RWPE2 (cell line): ENCODE measurements around the gene DDX18.

Source experiments
- ATAC-seq: fragments of 200-7000 bp; cut with Tn5 transposase; 3 replicates; pipeline ENCODE4 v1.9.1; 2021; ENCODE audit warnings: low read depth
- DNase-seq: peaks from one replicate; pipeline ENCODE4 v3.0.0-alpha.2; 2020; ENCODE audit warnings: low spot score
- H3K27ac ChIP-seq: fragments of 450-650 bp; 2 replicates; pipeline ENCODE4 v1.5.1; 2017; ENCODE audit warnings: mild to moderate bottlenecking; ENCODE audit not compliant: poor library complexity, severe bottlenecking
- H3K27me3 ChIP-seq: fragments of 250-450 bp; sonication (Bioruptor Pico); 2 replicates; pipeline ENCODE4 v1.5.1; 2021; ENCODE audit warnings: mild to moderate bottlenecking, moderate library complexity; ENCODE audit not compliant: insufficient read depth, poor library complexity, severe bottlenecking
- H3K36me3 ChIP-seq: fragments of 250-450 bp; sonication (Bioruptor Pico); 2 replicates; pipeline ENCODE4 v1.5.1; 2020; ENCODE audit warnings: low read depth, mild to moderate bottlenecking, moderate library complexity
- H3K4me1 ChIP-seq: fragments of 250-450 bp; sonication (Bioruptor Pico); 2 replicates; pipeline ENCODE4 v1.5.1; 2021; ENCODE audit warnings: mild to moderate bottlenecking, moderate library complexity; ENCODE audit not compliant: insufficient read depth, poor library complexity, severe bottlenecking
- H3K4me3 ChIP-seq: fragments of 250-450 bp; sonication (Bioruptor Pico); 2 replicates; pipeline ENCODE4 v1.5.1; 2021; ENCODE audit warnings: mild to moderate bottlenecking, moderate library complexity; ENCODE audit not compliant: severe bottlenecking
- H3K9me3 ChIP-seq: fragments of 250-450 bp; sonication (Bioruptor Pico); 2 replicates; pipeline ENCODE4 v1.5.1; 2021; ENCODE audit warnings: mild to moderate bottlenecking, moderate library complexity; ENCODE audit not compliant: severe bottlenecking
- TF ChIP-seq, protein P1 (sequence below): fragments of 450-650 bp; IDR thresholded peaks from one replicate; pipeline ENCODE4 v1.5.1; 2017; ENCODE audit warnings: mild to moderate bottlenecking, moderate library complexity; ENCODE audit not compliant: poor library complexity, severe bottlenecking

Gene DDX18

DNA sequence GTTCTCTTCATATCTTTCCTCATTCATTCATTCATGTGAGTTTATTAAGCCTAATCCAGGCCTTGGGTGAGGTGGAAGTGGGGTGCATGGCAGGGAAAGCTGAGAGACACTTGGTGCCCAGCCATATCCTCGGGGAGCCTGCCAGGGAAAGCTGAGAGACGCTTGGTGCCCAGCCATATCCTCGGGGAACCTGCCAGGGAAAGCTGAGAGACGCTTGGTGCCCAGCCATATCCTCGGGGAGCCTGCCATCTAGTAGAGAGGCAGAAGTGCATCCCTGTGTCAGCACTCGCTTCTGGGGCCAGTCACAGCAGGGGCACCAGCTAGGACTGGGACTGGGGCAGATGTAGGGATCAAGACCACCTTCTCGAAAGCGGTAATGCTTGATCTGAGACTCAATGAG, 39.4 kb downstream of the DDX18 start:
- no peak for ATAC-seq
- Histone ChIP-seq H3K9me3 (no peaks in the 10 kb centered on the region), H3K4me1 (peaks cover 3% of the 10 kb centered on the region), H3K4me3 (no peak overlapping the region), H3K36me3 (no peaks in the 10 kb centered on the region), H3K27me3 (peaks cover 11% of the 10 kb centered on the region), H3K27ac (no peak overlapping the region)
- TF ChIP-seq, protein P1, sequence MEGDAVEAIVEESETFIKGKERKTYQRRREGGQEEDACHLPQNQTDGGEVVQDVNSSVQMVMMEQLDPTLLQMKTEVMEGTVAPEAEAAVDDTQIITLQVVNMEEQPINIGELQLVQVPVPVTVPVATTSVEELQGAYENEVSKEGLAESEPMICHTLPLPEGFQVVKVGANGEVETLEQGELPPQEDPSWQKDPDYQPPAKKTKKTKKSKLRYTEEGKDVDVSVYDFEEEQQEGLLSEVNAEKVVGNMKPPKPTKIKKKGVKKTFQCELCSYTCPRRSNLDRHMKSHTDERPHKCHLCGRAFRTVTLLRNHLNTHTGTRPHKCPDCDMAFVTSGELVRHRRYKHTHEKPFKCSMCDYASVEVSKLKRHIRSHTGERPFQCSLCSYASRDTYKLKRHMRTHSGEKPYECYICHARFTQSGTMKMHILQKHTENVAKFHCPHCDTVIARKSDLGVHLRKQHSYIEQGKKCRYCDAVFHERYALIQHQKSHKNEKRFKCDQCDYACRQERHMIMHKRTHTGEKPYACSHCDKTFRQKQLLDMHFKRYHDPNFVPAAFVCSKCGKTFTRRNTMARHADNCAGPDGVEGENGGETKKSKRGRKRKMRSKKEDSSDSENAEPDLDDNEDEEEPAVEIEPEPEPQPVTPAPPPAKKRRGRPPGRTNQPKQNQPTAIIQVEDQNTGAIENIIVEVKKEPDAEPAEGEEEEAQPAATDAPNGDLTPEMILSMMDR: no peak
- no peak for DNase-seq

DNA sequence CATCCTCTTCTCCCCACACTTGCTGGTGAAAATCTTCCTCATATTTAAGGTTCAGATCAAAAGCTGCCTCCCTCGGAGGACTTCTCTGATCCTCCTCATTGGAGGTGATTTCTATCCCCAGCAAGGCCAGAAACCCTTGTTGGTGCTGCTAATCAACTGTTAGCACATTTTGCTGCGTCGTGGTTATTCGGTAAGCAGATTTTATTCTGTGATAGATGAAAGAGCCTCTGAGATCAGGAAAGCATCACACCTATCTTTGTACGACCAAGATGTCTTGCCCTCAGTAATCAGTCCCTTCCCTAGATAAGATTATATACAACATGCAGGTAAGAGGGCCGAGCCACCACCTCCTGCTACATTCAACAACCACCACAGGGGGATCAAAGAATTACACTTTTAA, 40.1 kb downstream of the DDX18 start:
- TF ChIP-seq, protein P1: no peak
- ATAC-seq (no peak), DNase-seq (no peak)
- Histone ChIP-seq H3K27me3 (peaks cover 16% of the 10 kb centered on the region), H3K27ac (no peak overlapping the region), H3K9me3 (no peaks in the 10 kb centered on the region), H3K4me3 (no peak overlapping the region), H3K36me3 (no peaks in the 10 kb centered on the region), H3K4me1 (peaks cover 3% of the 10 kb centered on the region)

DNA sequence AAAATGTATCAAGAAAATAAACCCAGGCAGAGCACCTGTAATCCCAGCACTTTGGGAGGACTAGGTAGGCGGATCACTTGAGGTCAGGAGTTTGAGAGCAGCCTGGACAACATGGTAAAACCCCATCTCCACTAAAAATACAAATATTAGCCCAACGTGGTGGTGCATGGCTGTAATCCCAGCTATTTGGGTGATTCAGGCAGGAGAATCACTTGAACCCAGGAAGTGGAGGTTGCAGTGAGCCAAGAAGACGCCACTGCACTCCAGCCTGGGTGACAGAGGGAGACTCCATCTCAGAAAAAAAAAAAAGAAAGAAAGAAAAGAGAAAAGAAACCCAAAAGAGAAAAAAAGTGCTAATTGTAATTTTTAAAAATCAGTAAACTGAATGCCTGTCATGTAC, 41.4 kb downstream of the DDX18 start:
- Histone ChIP-seq H3K27me3 (peaks cover 23% of the 10 kb centered on the region), H3K27ac (peak overlapping the region; percentile 44), H3K4me3 (no peak overlapping the region), H3K36me3 (no peaks in the 10 kb centered on the region), H3K9me3 (no peaks in the 10 kb centered on the region), H3K4me1 (peaks cover 3% of the 10 kb centered on the region)
- TF ChIP-seq, protein P1: no peak
- no peak for DNase-seq
- no peak for ATAC-seq

DNA sequence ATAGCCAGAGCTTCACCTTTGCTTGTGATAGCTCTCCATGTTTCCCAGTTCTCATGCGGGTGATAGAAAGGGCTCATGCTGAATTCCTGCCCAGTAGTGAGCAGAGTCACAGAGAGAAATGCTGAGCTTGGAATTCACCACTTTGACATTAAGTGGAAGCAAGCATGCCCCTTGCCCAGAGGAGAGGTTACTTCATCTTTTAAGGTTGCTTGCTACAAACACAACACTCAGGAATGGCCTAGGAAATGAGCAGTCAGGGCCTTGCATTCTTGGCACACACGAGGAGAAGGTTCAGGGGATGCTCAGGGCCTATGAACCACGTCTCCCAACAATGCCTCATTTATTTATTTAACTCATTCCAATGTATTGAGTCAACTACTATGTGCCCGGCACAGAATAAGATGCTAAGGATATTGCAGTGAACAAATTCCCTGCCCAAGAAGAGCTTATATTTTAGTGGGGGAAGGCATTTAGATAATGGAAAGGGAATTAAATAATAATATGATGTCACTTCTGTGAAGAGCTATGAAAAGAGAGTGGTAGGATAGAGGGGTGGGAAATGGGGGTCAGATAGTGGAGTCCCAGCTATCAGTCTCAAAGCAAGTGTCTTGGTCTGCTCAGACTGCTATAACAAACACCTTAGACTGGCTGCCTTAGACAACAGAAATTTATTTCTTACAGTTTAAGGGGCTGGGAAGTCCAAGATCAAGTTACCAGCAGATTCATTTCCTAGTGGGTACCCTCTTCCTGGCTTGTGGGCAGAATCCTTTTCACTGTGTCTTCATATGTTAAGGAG, 42.1 kb downstream of the DDX18 start:
- no peaks in the 10 kb centered on the region for H3K9me3 ChIP-seq
- peak overlapping the region; percentile 44 for H3K27ac ChIP-seq
- DNase-seq (no peak), ATAC-seq (peak; percentile 97)
- peaks cover 3% of the 10 kb centered on the region for H3K4me1 ChIP-seq
- no peaks in the 10 kb centered on the region for H3K36me3 ChIP-seq
- H3K27me3 ChIP-seq: peaks cover 29% of the 10 kb centered on the region
- TF ChIP-seq, protein P1: no peak
- H3K4me3 ChIP-seq: no peak overlapping the region

DNA sequence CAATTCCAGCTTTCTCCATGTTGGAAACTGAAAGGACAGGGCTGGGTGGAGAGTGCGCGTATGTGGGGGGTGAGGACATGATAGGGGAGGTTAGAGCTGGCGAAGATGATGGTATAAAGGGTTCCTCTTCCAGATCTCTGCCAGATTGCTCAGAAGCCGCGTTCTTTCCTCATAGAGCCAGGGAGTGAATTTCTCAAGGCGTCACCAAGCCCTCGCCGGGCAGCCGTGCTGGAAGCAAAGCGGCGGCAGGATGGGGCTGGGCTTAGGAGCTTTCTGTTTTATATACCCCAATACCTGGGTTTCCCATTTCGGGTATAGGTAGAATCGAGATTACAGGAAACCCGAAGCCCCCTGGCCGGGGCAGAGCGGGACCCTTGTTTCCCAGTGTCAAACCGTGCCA, 43.8 kb downstream of the DDX18 start:
- Histone ChIP-seq H3K9me3 (no peaks in the 10 kb centered on the region), H3K27me3 (peaks cover 29% of the 10 kb centered on the region), H3K27ac (no peak overlapping the region), H3K4me3 (no peak overlapping the region), H3K36me3 (no peaks in the 10 kb centered on the region), H3K4me1 (peaks cover 3% of the 10 kb centered on the region)
- ATAC-seq: no peak
- DNase-seq: no peak
- TF ChIP-seq, protein P1: no peak
